AG09309 (cell line): ENCODE results near the gene BRK1.
A peak's percentile ranks its signal among the peaks of the same experiment; 100 is the strongest.

Experiments used
- DNase-seq: peaks from one replicate; pipeline ENCODE4 v3.0.0-alpha.2; 2010; ENCODE audit warnings: low read depth
- H3K4me3 ChIP-seq: 2 replicates; pipeline ENCODE4 v1.5.1; 2011; ENCODE audit warnings: mild to moderate bottlenecking, low read depth, low read length, moderate library complexity; ENCODE audit not compliant: control insufficient read depth
- CTCF ChIP-seq: IDR thresholded peaks from 2 replicates; pipeline ENCODE4 v1.5.1; 2011; ENCODE audit warnings: mild to moderate bottlenecking, low read depth, low read length, inconsistent platforms; ENCODE audit not compliant: insufficient read depth, control insufficient read depth; ENCODE audit errors: missing control alignments

The BRK1 gene

GRCh38 chr3:10142707-10143560 lies 27.5 kb downstream of the BRK1 start:
- no peak for DNase-seq
- H3K4me3 ChIP-seq, result peak overlapping the region; percentile 88
- no peak for TF ChIP-seq CTCF

GRCh38 chr3:10145685-10146084 lies 30.2 kb downstream of the BRK1 start:
- TF ChIP-seq CTCF, result no peak
- no peak overlapping the region for H3K4me3 ChIP-seq
- no peak for DNase-seq

GRCh38 chr3:10149226-10149625 lies 33.8 kb downstream of the BRK1 start:
- H3K4me3 ChIP-seq, result no peak overlapping the region
- no peak for DNase-seq
- no peak for TF ChIP-seq CTCF

GRCh38 chr3:10150987-10151386 lies 35.5 kb downstream of the BRK1 start:
- DNase-seq, result no peak
- TF ChIP-seq CTCF, result no peak
- no peak overlapping the region for H3K4me3 ChIP-seq

- DNase-seq, result no peak
- no peak for TF ChIP-seq CTCF
- H3K4me3 ChIP-seq, result no peak overlapping the region
Observed at GRCh38 chr3:10154335-10155122, 39.1 kb downstream of the BRK1 start.

- no peak for DNase-seq
- H3K4me3 ChIP-seq, result no peak overlapping the region
- no peak for TF ChIP-seq CTCF
Observed at GRCh38 chr3:10155123-10155472, 39.6 kb downstream of the BRK1 start.
